ENCODE data around the gene HPS3. TPM values are rescaled to one million over a fixed set of nuclear protein-coding genes. Genes with fewer than 3 reads are reported as not detected.

HPS3 gene
- polyA plus RNA-seq, 1 donor from 2014 or later, result 17.1 TPM

GRCh38 chr3:149212386-149212785 lies 82.9 kb downstream of the HPS3 start:
- Histone ChIP-seq H3K79me2 (replicated peaks; ENCODE audit: insufficient read depth, low read length) (no peaks in the 10 kb centered on the region), H3K36me3 (ENCODE audit: insufficient read depth, low read length) (no peaks in the 10 kb centered on the region), H4K20me1 (ENCODE audit: insufficient read depth) (no peaks in the 10 kb centered on the region), H3F3A (ENCODE audit: insufficient read depth, low read length, poor library complexity, severe bottlenecking) (no peaks in the 10 kb centered on the region), H3K27me3 (ENCODE audit: insufficient read depth, low read depth, low read length) (no peaks in the 10 kb centered on the region), H3K4me2 (ENCODE audit: low read length) (no peak overlapping the region), H3K9me2 (ENCODE audit: insufficient read depth, low read length) (no peaks in the 10 kb centered on the region), H3K9me3 (ENCODE audit: low read length) (no peaks in the 10 kb centered on the region), H3K4me3 (ENCODE audit: low read length) (no peak overlapping the region), H3K27ac (ENCODE audit: low read length) (no peak overlapping the region), H2AFZ (ENCODE audit: low read depth, low read length) (no peak overlapping the region), H3K9ac (ENCODE audit: low read length) (no peak overlapping the region)
- no peak for TF ChIP-seq CTCF (IDR thresholded peaks at IDR 0.05; ENCODE audit: poor library complexity, severe bottlenecking)
- TF ChIP-seq REST (IDR thresholded peaks at IDR 0.05; ENCODE audit: borderline replicate concordance), result no peak
- no peak for TF ChIP-seq EZH2 (IDR thresholded peaks at IDR 0.05; ENCODE audit: borderline replicate concordance, insufficient read depth, low read length, poor library complexity, severe bottlenecking)
- TF ChIP-seq RAD21 (conservative IDR thresholded peaks at IDR 0.05), result no peak
- no peak for TF ChIP-seq EP300 (conservative IDR thresholded peaks at IDR 0.05; ENCODE audit: poor library complexity, severe bottlenecking)
- no peak for TF ChIP-seq POLR2AphosphoS5 (IDR thresholded peaks at IDR 0.05)
- no peak for TF ChIP-seq TAF1 (IDR thresholded peaks at IDR 0.05; ENCODE audit: low read depth)
- TF ChIP-seq SMC3 (conservative IDR thresholded peaks at IDR 0.05; ENCODE audit: poor library complexity), result no peak

- no peak overlapping the region for H3K4me3 ChIP-seq (ENCODE audit: low read length)
- no peaks in the 10 kb centered on the region for H3F3A ChIP-seq (ENCODE audit: insufficient read depth, low read length, poor library complexity, severe bottlenecking)
- no peak overlapping the region for H3K9ac ChIP-seq (ENCODE audit: low read length)
- no peak for TF ChIP-seq TAF1 (IDR thresholded peaks at IDR 0.05; ENCODE audit: low read depth)
- no peak for TF ChIP-seq REST (IDR thresholded peaks at IDR 0.05; ENCODE audit: borderline replicate concordance)
- no peak for TF ChIP-seq SMC3 (conservative IDR thresholded peaks at IDR 0.05; ENCODE audit: poor library complexity)
- TF ChIP-seq MXI1 (conservative IDR thresholded peaks at IDR 0.05; ENCODE audit: poor library complexity, severe bottlenecking), result no peak
- TF ChIP-seq CTCF (IDR thresholded peaks at IDR 0.05; ENCODE audit: poor library complexity, severe bottlenecking), result no peak
- no peak for TF ChIP-seq EZH2 (IDR thresholded peaks at IDR 0.05; ENCODE audit: borderline replicate concordance, insufficient read depth, low read length, poor library complexity, severe bottlenecking)
- TF ChIP-seq EP300 (conservative IDR thresholded peaks at IDR 0.05; ENCODE audit: poor library complexity, severe bottlenecking), result no peak
- TF ChIP-seq RAD21 (conservative IDR thresholded peaks at IDR 0.05), result no peak
- TF ChIP-seq POLR2AphosphoS5 (IDR thresholded peaks at IDR 0.05), result no peak
- H3K79me2 ChIP-seq (replicated peaks; ENCODE audit: insufficient read depth, low read length), result no peaks in the 10 kb centered on the region
- no peak overlapping the region for H3K4me2 ChIP-seq (ENCODE audit: low read length)
- H3K36me3 ChIP-seq (ENCODE audit: insufficient read depth, low read length), result no peaks in the 10 kb centered on the region
- H3K9me3 ChIP-seq (ENCODE audit: low read length), result no peaks in the 10 kb centered on the region
- H3K9me2 ChIP-seq (ENCODE audit: insufficient read depth, low read length), result no peaks in the 10 kb centered on the region
- no peak overlapping the region for H2AFZ ChIP-seq (ENCODE audit: low read depth, low read length)
- no peaks in the 10 kb centered on the region for H4K20me1 ChIP-seq (ENCODE audit: insufficient read depth)
- H3K27me3 ChIP-seq (ENCODE audit: insufficient read depth, low read depth, low read length), result no peaks in the 10 kb centered on the region
- no peak overlapping the region for H3K27ac ChIP-seq (ENCODE audit: low read length)
These were observed 85.3 kb downstream of the HPS3 start for GRCh38 chr3:149214702-149215101.
